ENCODE measurements around the gene L3HYPDH.

Gene L3HYPDH

GRCh38 chr14:59483819-59484638, at the start of gene L3HYPDH, which contains the start of gene JKAMP:
TSS of gene L3HYPDH (minus strand) at chr14:59484408. CDS start at chr14:59484316, 92 bp downstream.
TSS of gene JKAMP (plus strand) at chr14:59484517. CDS start at chr14:59484590, 73 bp downstream.
- Histone ChIP-seq H3K27me3 (ENCODE audit: insufficient read depth, insufficient read length) (no peaks in the 10 kb centered on the region), H3K9ac (ENCODE audit: insufficient read length, low read depth) (peak within 1 kb of the TSS; percentile 91), H3K36me3 (ENCODE audit: insufficient read depth, insufficient read length, low read length) (peaks cover 45% of the 10 kb centered on the region), H3K4me3 (ENCODE audit: insufficient read length, low read depth) (peak within 1 kb of the TSS; percentile 79), H3K4me1 (ENCODE audit: insufficient read depth, insufficient read length) (peaks cover 5% of the 10 kb centered on the region), H3K9me3 (ENCODE audit: insufficient read depth, low read length) (no peaks in the 10 kb centered on the region)
- DNase-seq (ENCODE audit: low read depth, low spot score) = peak; percentile 92
- no peak for TF ChIP-seq YY1 (IDR thresholded peaks at IDR 0.05; ENCODE audit: insufficient read depth, insufficient read length)
- no peak for TF ChIP-seq SUZ12 (IDR thresholded peaks at IDR 0.05; ENCODE audit: extremely low read depth, insufficient read depth, insufficient read length)
- TF ChIP-seq ZNF274 (IDR thresholded peaks at IDR 0.05; ENCODE audit: low read depth, low read length) = no peak

- Histone ChIP-seq H3K4me1 (ENCODE audit: insufficient read depth, insufficient read length) (no peaks in the 10 kb centered on the region), H3K27me3 (ENCODE audit: insufficient read depth, insufficient read length) (no peaks in the 10 kb centered on the region), H3K9me3 (ENCODE audit: insufficient read depth, low read length) (no peaks in the 10 kb centered on the region), H3K36me3 (ENCODE audit: insufficient read depth, insufficient read length, low read length) (no peaks in the 10 kb centered on the region), H3K4me3 (ENCODE audit: insufficient read length, low read depth) (no peak overlapping the region), H3K9ac (ENCODE audit: insufficient read length, low read depth) (no peak overlapping the region)
- no peak for TF ChIP-seq ZNF274 (IDR thresholded peaks at IDR 0.05; ENCODE audit: low read depth, low read length)
- TF ChIP-seq YY1 (IDR thresholded peaks at IDR 0.05; ENCODE audit: insufficient read depth, insufficient read length) = no peak
- TF ChIP-seq SUZ12 (IDR thresholded peaks at IDR 0.05; ENCODE audit: extremely low read depth, insufficient read depth, insufficient read length) = no peak
- DNase-seq (ENCODE audit: low read depth, low spot score) = no peak
These were observed 48.2 kb upstream of the L3HYPDH start for GRCh38 chr14:59532419-59532818.

GRCh38 chr14:59530349-59530748, 46.1 kb upstream of the L3HYPDH start:
- Histone ChIP-seq H3K36me3 (ENCODE audit: insufficient read depth, insufficient read length, low read length) (no peaks in the 10 kb centered on the region), H3K4me1 (ENCODE audit: insufficient read depth, insufficient read length) (no peaks in the 10 kb centered on the region), H3K27me3 (ENCODE audit: insufficient read depth, insufficient read length) (no peaks in the 10 kb centered on the region), H3K9me3 (ENCODE audit: insufficient read depth, low read length) (no peaks in the 10 kb centered on the region), H3K9ac (ENCODE audit: insufficient read length, low read depth) (no peak overlapping the region), H3K4me3 (ENCODE audit: insufficient read length, low read depth) (no peak overlapping the region)
- TF ChIP-seq YY1 (IDR thresholded peaks at IDR 0.05; ENCODE audit: insufficient read depth, insufficient read length) = no peak
- TF ChIP-seq ZNF274 (IDR thresholded peaks at IDR 0.05; ENCODE audit: low read depth, low read length) = no peak
- TF ChIP-seq SUZ12 (IDR thresholded peaks at IDR 0.05; ENCODE audit: extremely low read depth, insufficient read depth, insufficient read length) = no peak
- no peak for DNase-seq (ENCODE audit: low read depth, low spot score)

- no peak for DNase-seq (ENCODE audit: low read depth, low spot score)
- TF ChIP-seq ZNF274 (IDR thresholded peaks at IDR 0.05; ENCODE audit: low read depth, low read length) = no peak
- TF ChIP-seq SUZ12 (IDR thresholded peaks at IDR 0.05; ENCODE audit: extremely low read depth, insufficient read depth, insufficient read length) = no peak
- TF ChIP-seq YY1 (IDR thresholded peaks at IDR 0.05; ENCODE audit: insufficient read depth, insufficient read length) = no peak
- Histone ChIP-seq H3K27me3 (ENCODE audit: insufficient read depth, insufficient read length) (no peaks in the 10 kb centered on the region), H3K4me1 (ENCODE audit: insufficient read depth, insufficient read length) (no peaks in the 10 kb centered on the region), H3K9ac (ENCODE audit: insufficient read length, low read depth) (no peak overlapping the region), H3K4me3 (ENCODE audit: insufficient read length, low read depth) (no peak overlapping the region), H3K36me3 (ENCODE audit: insufficient read depth, insufficient read length, low read length) (no peaks in the 10 kb centered on the region), H3K9me3 (ENCODE audit: insufficient read depth, low read length) (no peaks in the 10 kb centered on the region)
These were observed 45.0 kb upstream of the L3HYPDH start for GRCh38 chr14:59529189-59529588.

GRCh38 chr14:59520224-59520623, 36.0 kb upstream of the L3HYPDH start:
- no peaks in the 10 kb centered on the region for H3K27me3 ChIP-seq (ENCODE audit: insufficient read depth, insufficient read length)
- no peaks in the 10 kb centered on the region for H3K4me1 ChIP-seq (ENCODE audit: insufficient read depth, insufficient read length)
- H3K9me3 ChIP-seq (ENCODE audit: insufficient read depth, low read length) = no peaks in the 10 kb centered on the region
- TF ChIP-seq YY1 (IDR thresholded peaks at IDR 0.05; ENCODE audit: insufficient read depth, insufficient read length) (no peak), SUZ12 (IDR thresholded peaks at IDR 0.05; ENCODE audit: extremely low read depth, insufficient read depth, insufficient read length) (no peak), ZNF274 (IDR thresholded peaks at IDR 0.05; ENCODE audit: low read depth, low read length) (no peak)
- no peak for DNase-seq (ENCODE audit: low read depth, low spot score)
- no peak overlapping the region for H3K9ac ChIP-seq (ENCODE audit: insufficient read length, low read depth)
- H3K36me3 ChIP-seq (ENCODE audit: insufficient read depth, insufficient read length, low read length) = no peaks in the 10 kb centered on the region
- H3K4me3 ChIP-seq (ENCODE audit: insufficient read length, low read depth) = no peak overlapping the region

GRCh38 chr14:59511916-59512575, 27.8 kb upstream of the L3HYPDH start:
- H3K4me3 ChIP-seq (ENCODE audit: insufficient read length, low read depth) = no peak overlapping the region

DNA sequence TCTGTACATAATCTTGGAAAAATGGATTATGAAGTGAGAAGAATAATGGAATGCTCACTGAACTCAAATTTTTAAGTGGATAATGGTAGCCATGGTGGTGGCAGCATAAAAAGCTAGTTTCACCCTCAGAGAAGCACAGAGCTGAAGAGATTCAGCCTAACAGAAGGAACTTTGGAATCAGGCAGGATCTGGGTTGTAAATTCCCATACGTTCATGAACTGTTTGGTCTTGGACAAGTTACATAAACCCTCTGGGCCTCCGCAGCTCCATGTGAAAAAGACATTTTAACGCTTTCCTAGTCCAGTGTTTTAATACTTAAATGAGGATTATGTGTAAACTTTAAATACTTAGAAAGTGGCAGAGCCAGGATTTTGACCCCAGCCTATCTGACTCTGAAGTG, 26.8 kb upstream of the L3HYPDH start:
- no peak for DNase-seq (ENCODE audit: low read depth, low spot score)
- no peak overlapping the region for H3K4me3 ChIP-seq (ENCODE audit: insufficient read length, low read depth)
- TF ChIP-seq YY1 (IDR thresholded peaks at IDR 0.05; ENCODE audit: insufficient read depth, insufficient read length) = no peak
- TF ChIP-seq ZNF274 (IDR thresholded peaks at IDR 0.05; ENCODE audit: low read depth, low read length) = no peak
- TF ChIP-seq SUZ12 (IDR thresholded peaks at IDR 0.05; ENCODE audit: extremely low read depth, insufficient read depth, insufficient read length) = no peak
- H3K9ac ChIP-seq (ENCODE audit: insufficient read length, low read depth) = no peak overlapping the region
- H3K27me3 ChIP-seq (ENCODE audit: insufficient read depth, insufficient read length) = no peaks in the 10 kb centered on the region
- peaks cover 9% of the 10 kb centered on the region; the same call in 1 of the 2 replicates for H3K9me3 ChIP-seq (ENCODE audit: insufficient read depth, low read length)
- H3K4me1 ChIP-seq (ENCODE audit: insufficient read depth, insufficient read length) = no peaks in the 10 kb centered on the region
- no peaks in the 10 kb centered on the region for H3K36me3 ChIP-seq (ENCODE audit: insufficient read depth, insufficient read length, low read length)

More at GRCh38 chr14:59511916-59512575, 27.8 kb upstream of the L3HYPDH start:
- peaks cover 9% of the 10 kb centered on the region; the same call in 1 of the 2 replicates for H3K9me3 ChIP-seq (ENCODE audit: insufficient read depth, low read length)
- peak; percentile 23 for DNase-seq (ENCODE audit: low read depth, low spot score)
- no peaks in the 10 kb centered on the region for H3K27me3 ChIP-seq (ENCODE audit: insufficient read depth, insufficient read length)
- H3K9ac ChIP-seq (ENCODE audit: insufficient read length, low read depth) = no peak overlapping the region
- no peaks in the 10 kb centered on the region for H3K36me3 ChIP-seq (ENCODE audit: insufficient read depth, insufficient read length, low read length)
- no peaks in the 10 kb centered on the region for H3K4me1 ChIP-seq (ENCODE audit: insufficient read depth, insufficient read length)
- TF ChIP-seq YY1 (IDR thresholded peaks at IDR 0.05; ENCODE audit: insufficient read depth, insufficient read length) (no peak), SUZ12 (IDR thresholded peaks at IDR 0.05; ENCODE audit: extremely low read depth, insufficient read depth, insufficient read length) (no peak), ZNF274 (IDR thresholded peaks at IDR 0.05; ENCODE audit: low read depth, low read length) (no peak)

Measured in NT2/D1 (cell line).